DND-41 (cell line): Measurements from ENCODE around the gene SCAMP3.
"Not testable (repeated sequence)": the region's sequence is repeated elsewhere in the genome, so short reads cannot be mapped to it uniquely, and the experiment has no call there.

Experiments used
- EZH2 ChIP-seq: IDR thresholded peaks from 3 replicates; pipeline ENCODE4 v1.6.1; 2012; ENCODE audit warnings: borderline replicate concordance, low read depth, mild to moderate bottlenecking, moderate library complexity, low read length, inconsistent platforms; ENCODE audit not compliant: severe bottlenecking
- TF ChIP-seq, protein P1 (sequence below): IDR thresholded peaks from 2 replicates; pipeline ENCODE4 v1.5.1; 2012; ENCODE audit warnings: borderline replicate concordance, low read length, moderate library complexity, mild to moderate bottlenecking; ENCODE audit not compliant: poor library complexity, severe bottlenecking; ENCODE audit errors: extremely low read depth

DNA sequence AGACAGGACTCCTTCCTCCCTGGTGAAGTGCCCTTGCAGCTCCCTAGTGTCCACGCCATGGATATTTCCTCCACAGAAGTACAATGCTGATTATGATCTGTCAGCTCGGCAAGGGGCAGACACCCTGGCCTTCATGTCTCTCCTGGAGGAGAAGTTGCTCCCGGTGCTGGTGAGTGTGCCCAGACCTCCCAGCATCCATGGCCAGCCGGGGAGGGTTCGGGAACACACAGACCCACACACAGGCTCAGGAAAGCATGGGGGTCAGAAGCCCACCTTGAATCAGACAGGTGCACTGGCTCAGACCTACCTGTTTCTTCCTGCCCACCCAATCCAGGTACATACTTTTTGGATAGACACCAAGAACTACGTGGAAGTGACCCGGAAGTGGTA is 50.1 kb downstream of the SCAMP3 start:
- TF ChIP-seq, protein P1, sequence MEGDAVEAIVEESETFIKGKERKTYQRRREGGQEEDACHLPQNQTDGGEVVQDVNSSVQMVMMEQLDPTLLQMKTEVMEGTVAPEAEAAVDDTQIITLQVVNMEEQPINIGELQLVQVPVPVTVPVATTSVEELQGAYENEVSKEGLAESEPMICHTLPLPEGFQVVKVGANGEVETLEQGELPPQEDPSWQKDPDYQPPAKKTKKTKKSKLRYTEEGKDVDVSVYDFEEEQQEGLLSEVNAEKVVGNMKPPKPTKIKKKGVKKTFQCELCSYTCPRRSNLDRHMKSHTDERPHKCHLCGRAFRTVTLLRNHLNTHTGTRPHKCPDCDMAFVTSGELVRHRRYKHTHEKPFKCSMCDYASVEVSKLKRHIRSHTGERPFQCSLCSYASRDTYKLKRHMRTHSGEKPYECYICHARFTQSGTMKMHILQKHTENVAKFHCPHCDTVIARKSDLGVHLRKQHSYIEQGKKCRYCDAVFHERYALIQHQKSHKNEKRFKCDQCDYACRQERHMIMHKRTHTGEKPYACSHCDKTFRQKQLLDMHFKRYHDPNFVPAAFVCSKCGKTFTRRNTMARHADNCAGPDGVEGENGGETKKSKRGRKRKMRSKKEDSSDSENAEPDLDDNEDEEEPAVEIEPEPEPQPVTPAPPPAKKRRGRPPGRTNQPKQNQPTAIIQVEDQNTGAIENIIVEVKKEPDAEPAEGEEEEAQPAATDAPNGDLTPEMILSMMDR: not testable (repeated sequence)
- TF ChIP-seq EZH2: not testable (repeated sequence)
